GM19193 (cell line): Measurements from ENCODE around the gene ACER3.

ENCODE experiments used
- POLR2A ChIP-seq: IDR thresholded peaks from 4 replicates; pipeline ENCODE4 v1.6.1; 2011; ENCODE audit not compliant: insufficient read depth, insufficient read length; ENCODE audit errors: extremely low read depth

Gene ACER3

DNA sequence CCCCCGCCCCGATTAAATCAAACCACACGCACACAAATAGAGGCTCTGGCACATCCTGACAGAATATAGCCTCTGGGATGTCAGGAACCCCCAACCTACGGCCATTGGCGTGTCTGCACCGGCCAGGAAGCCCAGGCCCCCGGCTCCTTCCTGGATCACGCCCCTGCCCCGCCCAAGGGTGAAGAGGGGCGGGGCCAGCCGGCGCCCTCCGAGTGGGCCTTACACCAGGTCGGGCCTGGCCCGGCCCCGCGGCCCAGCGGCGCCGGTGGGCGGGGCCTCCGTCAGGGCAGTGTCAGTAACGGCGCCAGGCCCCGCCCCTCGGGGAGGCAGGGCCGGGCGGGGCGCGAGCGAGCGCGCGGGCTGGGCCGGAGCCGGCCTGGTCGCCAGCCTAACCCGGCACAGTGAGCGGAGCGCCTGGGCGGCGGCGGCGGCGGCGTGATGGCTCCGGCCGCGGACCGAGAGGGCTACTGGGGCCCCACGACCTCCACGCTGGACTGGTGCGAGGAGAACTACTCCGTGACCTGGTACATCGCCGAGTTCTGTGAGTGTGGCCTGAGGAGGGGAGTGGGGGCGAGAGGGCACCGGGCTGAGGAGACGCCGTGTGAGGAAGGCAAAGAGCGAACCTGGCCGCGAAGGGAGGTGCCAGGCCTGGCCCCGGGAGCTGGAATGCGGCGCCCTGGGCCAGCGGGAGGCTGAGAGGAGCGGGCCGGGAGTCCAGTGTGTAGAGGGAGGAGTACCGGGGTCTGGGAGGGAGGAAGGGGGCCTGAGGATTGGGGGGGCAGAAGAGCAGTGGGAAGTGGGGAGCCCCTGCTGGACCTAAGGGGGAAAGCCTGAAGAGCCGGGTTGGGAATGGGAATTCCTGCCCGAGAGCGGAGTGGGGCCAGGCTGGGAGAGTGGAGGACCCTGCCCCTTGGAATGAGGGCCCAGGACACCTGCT, at the start of gene ACER3:
Gene ACER3, plus strand, starts transcription at position 380 of the 937 bp plus-strand sequence. Its CDS starts 59 bp downstream, at position 439.
- peak; percentile 86 for TF ChIP-seq POLR2A

DNA sequence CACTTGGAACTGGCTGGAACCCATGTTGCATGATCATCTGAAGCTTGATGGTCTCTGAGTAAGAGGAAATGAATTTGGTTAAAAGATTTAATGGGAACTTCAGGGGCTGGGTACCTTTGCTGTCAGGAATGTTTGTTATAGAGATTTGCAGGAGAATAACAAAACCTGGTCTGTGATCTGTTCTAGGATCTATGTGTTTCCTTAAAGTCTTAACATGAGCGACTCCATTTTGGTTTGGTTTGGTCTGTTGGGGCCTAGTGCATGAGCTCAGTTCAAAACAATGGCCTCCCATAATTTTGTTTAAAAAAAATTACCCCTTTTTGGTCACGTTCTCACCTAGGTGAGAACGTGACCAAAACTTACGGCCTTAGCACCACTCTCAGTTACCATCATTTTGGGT, 49.5 kb upstream of the ACER3 start:
- TF ChIP-seq POLR2A, result no peak

DNA sequence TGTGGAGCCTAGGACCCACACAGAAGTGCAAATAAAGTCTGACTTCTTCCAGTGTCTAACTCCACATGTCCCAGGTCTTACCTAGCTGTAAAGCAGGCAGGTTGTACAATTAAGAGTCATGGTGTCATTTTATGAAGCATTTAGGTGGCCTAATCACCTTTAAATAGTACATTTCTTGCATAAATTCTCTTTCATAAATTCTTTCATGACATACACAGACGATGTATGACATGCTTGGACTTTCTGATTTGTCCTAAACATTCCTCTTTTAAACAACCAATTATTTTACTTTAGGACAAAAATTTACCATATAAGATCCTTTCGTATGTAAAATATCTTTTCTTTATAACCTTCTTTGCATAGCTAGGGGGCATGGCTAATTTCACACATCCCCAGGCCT, 46.3 kb upstream of the ACER3 start:
- no peak for TF ChIP-seq POLR2A

DNA sequence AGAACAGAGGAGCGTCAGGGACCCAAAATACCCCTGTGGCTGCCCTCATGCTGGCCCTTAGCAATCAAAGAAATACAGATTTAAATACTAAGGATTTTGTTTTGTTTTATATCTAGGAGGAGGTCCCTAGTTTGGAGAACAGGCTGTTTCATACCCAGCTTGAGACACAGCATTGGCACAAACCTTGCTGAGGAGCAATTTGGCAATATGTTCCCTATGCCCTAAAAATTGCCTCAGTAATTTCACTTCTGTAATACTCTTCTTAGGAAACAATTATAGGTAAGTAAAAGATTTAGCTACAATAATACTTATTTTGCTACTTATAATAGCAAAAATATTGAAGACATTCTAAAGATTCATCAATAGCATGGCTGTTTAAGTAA, 40.5 kb upstream of the ACER3 start:
- no peak for TF ChIP-seq POLR2A

DNA sequence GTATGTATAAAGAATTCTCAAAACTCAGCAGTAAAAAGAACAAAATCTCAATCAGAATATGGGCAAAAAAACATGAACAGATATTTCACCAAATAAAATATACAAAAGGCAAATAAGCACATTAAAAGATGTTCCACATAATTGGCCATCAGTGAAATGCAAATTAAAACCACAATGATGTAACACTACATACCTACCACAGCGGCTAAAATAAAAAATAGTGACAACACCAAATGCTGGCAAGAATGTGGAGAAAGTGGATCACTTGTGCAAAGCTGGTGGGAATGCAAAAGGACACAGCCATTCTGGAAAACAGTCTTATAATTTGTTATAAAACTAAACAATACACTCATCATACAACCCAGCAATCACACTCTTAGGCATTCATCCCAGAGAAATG, 38.3 kb upstream of the ACER3 start:
- no peak for TF ChIP-seq POLR2A

DNA sequence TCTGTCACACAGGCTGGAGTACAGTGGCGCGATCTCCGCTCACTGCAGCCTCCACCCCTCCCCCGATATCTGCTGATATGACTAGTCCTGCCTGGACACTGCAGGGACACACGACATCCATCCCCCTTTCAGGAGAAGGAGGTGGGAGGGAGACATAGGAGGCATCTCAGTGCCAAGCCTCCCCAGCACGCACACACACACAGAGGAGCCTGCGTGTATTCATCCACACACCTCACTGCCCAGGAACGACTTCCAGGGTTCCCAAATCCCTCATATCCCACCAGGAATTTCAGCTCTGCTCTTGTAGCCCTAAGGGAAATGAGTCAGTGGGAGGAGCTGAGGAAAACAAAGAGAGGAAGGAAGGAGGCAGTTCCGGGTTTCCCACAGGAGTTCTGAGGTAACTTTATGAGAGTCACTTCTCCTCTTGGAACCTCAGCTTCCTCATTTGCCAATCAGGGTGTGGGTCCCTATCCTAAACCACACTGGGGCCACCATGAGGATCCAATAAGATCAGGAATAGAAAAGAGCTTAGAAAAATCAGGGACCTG, 37.2 kb upstream of the ACER3 start:
- no peak for TF ChIP-seq POLR2A

DNA sequence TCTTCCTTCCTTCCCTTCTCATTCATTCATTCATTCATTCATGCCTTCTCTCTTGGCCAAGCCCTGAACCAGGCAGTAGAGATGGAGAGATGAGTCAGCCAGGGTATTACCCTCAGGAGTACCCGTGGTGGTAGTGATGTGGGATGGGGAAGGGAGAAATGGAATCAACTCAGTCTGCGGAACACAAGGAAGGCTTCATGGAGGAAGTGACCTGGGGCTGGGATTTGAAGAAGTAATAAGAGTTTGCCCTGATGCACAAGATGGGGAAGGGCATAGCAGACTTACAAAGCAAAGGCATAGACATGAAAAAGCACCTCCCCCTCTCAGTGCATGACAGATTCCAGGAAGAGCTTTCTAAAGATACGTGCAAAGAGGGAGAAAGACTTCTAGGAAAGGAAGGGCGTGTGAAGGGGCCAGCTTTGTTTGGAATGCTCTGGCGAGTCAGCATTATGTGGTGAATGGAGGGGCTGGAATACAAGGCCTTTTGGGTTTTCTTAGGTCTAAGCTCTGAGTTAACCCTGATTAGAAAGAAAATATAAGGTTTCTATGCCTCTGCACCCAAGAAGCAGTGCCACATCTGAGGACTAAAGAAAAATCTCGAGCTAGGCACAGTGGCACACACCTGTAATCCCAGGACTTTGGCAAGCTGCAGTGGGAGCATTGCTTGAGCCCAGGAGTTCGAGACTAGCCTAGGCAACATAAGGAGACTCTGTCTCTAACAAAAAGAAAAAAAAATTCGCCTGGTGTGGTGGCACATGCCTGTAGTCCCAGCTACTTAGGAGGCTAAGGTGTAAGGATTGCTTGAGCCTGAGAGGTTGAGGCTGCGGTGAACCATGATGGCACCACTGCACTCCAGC, 36.4 kb upstream of the ACER3 start:
- no peak for TF ChIP-seq POLR2A

DNA sequence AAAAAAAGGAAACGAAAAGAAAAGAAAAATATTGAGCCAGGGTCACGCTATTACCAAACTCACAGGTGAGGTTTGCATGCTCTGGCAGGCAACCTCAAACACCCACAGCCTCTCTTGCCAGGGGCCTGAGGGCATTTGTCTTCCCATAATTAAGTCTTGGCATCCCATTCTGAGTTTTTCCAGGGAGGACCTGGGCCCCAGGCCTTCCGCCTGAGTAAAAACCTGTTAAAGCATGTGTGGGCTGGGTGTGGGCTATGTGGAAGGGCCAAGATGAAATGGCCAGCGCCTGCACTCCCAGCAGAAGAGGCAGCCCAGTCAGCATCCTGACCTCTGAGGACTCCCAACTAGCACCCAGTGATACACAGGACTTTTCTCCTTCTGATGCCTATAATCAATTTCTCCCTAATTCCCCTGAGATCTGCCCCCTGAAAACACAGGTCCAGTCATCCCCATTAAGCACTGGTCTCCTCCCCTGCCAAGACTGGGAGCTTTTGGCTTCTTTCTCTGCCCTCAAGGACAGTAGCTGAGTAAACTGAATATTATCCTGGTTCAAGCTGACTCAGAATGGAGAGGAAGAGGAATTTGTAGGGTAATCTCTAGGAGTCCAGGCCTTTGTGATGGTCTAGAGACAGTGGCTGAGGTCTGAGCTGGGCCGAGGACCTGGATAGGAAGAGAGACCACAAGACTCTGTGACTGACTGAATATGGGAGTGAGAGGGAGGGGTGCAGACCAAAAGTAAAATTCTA, 35.6 kb upstream of the ACER3 start:
- TF ChIP-seq POLR2A, result no peak

DNA sequence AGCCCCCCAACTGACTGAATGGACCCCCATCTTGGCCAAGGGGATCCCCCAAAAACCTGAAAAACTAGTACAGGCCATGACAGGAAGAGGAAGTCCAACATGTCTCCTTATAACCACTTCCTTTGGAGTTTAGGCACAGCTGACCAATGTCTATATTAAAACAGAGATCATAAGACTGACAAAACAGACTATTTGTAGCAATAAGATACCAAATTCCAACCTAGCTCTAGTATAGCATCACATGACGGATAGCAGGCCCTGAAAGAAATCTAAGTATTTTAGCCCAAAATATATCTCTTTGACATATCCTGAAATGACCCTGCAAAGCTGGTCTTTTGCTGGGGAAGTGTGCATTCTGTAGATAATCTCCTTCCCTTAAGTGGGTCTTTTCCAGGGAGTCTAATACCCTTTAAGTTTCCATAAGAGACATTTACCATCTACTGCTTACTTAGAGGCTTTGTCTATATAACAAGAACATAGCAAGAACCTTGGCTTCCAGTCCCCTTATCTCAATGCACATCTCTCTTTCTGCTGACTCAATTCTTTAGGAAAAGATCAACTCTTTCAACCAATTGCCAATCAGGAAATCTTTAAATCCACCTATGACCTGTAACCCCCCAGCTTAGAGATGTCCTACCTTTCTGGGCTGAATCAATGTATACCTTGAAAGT, 34.9 kb upstream of the ACER3 start:
- no peak for TF ChIP-seq POLR2A

DNA sequence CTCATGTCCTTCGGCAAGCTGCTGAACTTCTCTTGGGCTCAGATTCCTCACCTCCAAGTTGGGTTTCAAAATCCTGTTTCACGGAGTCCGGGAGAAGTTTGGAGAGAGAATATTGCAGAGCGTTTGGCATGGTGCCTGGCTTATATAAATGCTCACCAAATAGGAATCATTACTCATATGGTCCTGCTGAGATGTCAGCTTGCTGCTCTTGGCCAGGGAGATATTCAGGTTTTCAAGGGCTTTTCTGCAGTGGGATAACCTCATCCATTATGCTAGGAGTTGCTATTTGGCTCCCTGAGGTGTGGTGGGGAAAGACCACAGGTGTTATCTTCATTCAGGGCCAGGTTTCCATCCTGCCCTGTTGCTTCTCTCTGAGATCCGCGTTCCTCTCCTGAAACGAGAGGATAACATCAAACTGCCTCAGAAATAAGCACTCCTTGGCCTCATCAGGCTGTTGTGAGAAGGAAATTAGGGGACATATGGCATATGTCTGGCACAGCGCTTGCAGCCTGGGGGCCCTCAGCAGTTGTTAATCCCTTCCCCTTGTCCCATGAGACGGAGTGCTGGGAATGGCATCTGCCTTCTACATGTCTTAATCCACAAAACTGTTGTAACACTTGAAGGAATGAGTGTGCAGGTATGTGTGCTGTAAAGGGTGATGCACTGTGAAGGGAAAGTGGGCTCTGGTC, 29.9 kb upstream of the ACER3 start:
- no peak for TF ChIP-seq POLR2A

DNA sequence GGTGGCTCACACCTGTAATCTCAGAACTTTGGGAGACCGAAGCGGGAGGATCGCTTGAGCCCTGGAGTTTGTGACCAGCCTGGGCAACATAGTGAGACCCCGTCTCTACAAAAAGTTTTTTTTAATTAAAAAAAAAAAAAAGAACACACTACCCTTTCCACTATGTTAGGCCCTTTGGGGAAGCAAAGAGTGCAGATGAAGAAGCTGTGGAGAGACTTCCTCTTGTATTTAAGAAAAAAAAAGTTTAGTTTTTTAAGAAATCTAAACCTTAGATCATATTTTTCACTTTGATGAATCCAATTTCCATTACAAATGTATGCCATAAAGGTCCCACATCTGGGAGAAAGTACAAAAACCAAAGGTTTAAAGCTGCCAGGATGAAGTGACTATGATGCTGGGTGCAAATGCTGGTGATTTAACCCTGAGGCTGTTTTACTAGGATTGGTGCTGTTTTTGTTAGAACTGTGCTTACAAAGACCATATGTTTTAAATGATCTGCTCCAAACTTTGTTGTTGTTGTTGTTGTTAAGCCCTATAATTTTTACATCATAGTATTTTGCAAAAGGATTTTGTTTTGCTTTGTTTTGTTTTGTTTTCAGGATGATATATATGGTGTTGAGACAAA, 28.9 kb upstream of the ACER3 start:
- TF ChIP-seq POLR2A, result no peak

DNA sequence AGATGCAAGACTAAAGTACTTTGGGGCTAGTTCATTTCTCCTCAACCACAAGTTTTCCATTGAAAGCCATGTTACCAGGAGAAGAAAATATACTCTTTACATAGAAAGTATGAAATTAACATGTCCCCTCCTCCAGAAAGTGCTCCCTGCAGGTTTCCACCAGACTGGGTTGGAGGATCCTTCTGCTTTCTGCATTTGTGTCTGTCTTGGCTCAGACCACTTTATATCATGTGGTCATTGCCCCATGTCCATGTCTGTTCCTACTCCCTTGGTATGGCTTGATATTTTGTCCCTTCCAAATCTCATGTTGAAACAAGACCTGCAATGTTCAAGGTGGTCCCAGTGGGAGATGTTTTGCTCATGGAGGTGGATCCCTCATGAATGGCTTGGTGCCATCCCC, 28.4 kb upstream of the ACER3 start:
- TF ChIP-seq POLR2A, result no peak

DNA sequence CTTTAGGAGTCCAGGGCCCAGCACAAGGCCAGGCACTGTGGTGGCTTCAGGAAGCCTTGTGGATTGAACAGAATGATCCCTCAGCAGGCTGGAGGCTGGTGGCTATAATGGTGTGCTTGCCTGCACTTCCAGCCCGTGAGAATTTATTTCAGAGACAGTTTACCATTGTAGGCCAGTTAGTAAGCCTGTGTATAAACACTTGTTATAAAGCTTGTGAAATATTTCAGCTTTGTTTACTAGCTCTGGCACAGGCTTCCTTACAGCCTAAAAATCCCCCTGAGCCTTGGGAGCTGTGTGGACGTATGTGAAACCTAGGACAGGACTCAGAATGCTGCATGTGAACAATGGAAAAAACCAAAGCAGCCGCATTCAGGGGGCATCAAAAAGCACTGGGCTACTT, 26.6 kb upstream of the ACER3 start:
- TF ChIP-seq POLR2A, result no peak
